Stimulated activated CD4-positive, alpha-beta T cell treated with anti-CD3 and anti-CD28 coated beads, Interleukin-2, amount 100 ng/mL, for 48 hours (primary cell): Measurements from ENCODE around the gene ARHGAP35.
A peak's percentile ranks its signal among the peaks of the same experiment; 100 is the strongest.
"Not testable (repeated sequence)": the region's sequence is repeated elsewhere in the genome, so short reads cannot be mapped to it uniquely, and the experiment has no call there.

Experiments used
- DNase-seq, 2 donors: peaks; one replicate each; pipeline ENCODE4 v3.0.0-alpha.2; 2020

The ARHGAP35 gene

DNA sequence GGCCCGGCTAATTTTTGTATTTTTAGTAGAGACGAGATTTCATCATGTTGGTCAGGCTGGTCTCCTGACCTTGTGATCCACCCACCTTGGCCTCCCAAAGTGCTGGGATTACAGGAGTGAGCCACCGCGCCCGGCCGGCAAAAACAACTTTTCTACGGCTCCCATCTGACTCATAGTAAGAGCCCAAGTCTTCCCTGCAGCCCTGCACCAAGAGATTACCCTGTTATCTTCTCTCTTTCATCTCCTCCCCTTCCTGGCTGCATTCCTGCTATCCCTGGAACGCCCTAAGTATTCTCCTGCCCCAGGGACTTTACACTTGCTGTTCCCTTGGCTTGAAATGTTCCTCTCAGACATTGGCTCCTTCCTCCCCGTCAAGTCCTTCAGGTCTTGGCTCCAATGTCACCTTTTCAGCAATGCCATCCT is 16.7 kb upstream of the ARHGAP35 start:
- DNase-seq: no peak

DNA sequence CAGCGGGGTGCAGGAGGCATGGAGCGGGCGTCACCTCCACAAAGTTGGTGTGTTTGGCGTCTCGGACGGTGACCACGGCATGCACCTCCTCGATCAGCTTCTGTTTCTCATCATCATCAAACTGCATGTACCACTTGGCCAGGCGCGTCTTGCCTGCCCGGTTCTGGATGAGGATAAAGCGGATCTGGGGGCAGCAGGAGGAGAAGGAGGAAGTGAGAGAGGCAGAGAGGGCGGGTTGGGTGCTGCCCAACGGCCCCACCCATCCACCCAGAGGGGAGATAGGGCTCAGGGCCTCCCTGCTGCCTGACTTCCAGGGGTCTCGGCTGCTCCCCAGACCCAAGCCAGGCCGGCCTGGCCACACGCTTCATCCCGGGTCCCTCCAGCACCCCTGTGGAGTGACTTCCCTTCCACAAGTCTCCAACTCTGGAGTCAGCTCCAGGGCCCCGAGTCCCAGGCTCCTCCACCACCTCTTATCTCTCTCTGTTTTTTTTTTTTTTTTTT is 14.8 kb upstream of the ARHGAP35 start:
- DNase-seq: no peak

DNA sequence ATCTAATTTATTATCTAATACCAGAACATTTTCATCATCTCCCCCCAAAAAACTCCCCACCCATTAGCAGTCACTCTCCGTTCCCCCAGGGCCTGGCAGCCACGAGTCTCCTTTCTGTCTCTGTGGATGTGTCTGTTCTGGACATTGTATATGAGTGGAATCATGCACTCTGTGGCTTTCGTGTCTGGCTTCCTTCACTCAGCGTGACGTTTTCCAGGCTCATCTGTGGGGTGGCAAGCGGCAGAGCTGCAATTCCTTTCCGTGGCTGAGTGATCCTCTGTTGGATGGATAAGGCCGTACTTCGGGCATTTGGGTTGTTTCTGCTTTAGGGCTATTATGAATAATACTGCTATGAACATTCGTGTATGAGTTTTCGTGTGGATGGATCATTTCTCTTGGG is 13.3 kb upstream of the ARHGAP35 start:
- DNase-seq: no peak

DNA sequence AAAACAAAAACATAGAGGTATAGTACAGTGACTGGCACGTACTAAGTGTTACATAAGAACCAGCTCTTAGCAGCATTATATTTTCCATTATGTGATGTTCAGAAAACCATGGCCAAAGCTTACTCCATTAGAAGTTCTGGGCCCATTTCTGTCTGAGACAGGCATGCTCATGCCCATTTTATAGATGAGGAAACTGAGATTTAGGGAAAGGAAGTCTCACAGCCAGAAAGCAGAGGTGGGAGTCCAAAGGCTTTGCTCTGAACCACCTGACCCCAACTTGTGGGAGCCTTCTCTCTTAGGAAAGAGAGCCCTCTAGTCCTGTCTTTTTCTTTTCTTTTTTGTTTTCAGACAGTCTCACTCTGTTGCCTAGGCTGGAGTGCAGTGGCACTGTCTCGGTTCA is 12.4 kb upstream of the ARHGAP35 start:
- no peak for DNase-seq

DNA sequence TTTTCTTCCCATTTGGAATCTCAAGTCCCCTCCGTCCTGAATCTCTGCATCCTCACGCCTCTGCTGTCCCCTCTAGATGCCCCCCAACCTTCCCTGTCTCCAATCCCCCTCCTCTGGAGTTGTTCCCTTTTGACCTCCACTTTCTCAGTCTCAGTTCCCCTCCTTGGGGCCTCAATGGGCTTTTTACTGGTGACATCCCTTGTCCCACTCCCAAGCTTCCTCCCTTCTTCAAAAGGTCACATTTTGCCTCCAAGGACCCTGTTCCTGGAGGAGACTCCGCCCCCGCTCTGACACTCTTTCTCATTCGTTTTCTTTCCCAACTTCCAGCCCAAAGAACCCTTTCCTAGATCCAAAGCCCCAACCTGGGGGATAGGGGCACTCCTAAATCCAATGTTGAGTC is 11.2 kb upstream of the ARHGAP35 start:
- no peak for DNase-seq

DNA sequence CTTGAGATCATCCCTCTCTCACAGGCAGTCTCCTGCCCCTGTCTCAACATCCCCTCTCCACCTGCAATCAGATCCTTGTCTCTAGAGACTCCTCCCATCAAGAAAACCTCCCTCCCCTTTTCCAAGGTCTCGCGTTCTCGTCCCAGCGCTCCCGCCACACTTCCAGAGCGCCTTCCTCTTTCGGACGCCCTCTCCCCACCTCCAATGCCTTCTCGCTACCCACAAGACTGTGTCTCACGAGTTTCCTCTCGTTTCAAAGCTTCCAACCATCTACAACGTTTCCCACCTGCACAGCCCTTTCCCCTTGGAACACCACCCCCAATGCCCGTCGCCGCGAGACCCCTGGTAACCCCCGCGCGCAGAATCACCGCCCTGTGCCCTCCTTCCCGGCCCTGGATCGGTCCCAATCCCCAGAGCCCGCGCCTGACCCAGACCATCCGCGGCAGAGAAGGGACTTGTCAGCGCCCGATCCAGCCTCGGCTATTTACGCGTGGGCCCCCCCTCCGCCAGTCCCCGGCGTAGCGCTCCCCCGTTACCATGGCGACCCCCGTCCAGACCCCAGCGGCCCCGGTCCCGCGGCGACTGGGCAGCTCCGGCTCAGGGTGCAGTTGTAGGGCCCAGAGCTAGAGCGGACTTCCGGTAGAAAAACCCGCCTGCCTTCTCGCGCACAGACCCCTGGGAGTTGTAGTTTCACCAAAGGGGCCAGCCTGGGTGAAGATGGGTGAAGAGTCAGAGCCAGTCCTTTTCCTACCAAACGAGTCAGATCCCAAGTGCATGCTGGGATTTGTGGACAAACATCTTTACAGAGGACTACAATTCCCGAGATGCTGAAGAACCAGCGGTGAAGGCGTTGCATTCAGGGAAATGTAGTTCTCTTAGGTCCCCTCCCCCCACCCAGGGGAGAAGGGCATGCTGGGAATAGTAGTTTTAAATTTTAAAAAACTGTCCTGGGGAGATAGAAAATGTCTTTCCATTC is 10.3 kb upstream of the ARHGAP35 start, which contains the start of gene AP2S1:
TSS of gene AP2S1 (minus strand) at position 619 of the 976 bp plus-strand sequence. CDS start at position 539, 80 bp downstream.
- peak; percentile 82 to 88 for DNase-seq

DNA sequence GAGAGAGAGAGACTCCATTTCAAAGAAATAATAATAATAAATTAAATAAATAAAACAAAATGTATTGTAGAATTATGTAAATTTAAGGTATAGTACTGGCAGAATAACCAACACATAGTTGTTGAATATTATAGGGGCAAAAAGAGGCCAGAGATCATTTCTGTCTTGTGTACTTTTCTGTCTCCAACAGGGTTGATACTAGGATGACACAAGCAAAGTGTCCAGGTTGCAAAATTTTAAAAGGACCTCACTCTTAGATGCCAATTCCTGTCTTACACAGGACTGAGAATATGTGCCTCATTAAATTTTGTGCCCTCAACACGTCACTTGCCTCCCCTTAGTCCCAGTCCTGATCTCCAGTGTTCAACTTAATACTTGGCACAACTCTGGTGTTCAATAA is 8.0 kb upstream of the ARHGAP35 start:
- no peak for DNase-seq

DNA sequence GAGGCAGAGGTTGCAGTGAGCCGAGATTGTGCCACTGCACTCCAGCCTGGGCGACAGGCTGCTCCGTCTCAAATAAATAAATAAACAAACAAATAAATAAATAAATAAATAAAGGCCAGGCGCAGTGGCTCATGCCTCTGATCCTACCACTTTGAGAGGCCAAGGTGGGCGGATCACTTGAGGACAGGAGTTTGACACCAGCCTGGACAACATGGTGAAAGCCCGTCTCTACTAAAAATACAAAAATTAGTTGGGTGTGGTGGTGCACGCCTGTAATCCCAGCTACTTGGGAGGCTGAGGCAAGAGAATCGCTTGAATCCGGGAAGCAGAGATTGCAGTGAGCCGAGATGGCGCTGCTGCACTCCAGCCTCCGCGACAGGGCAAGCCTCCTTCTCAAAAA is 6.1 kb upstream of the ARHGAP35 start:
- not testable (repeated sequence) for DNase-seq

DNA sequence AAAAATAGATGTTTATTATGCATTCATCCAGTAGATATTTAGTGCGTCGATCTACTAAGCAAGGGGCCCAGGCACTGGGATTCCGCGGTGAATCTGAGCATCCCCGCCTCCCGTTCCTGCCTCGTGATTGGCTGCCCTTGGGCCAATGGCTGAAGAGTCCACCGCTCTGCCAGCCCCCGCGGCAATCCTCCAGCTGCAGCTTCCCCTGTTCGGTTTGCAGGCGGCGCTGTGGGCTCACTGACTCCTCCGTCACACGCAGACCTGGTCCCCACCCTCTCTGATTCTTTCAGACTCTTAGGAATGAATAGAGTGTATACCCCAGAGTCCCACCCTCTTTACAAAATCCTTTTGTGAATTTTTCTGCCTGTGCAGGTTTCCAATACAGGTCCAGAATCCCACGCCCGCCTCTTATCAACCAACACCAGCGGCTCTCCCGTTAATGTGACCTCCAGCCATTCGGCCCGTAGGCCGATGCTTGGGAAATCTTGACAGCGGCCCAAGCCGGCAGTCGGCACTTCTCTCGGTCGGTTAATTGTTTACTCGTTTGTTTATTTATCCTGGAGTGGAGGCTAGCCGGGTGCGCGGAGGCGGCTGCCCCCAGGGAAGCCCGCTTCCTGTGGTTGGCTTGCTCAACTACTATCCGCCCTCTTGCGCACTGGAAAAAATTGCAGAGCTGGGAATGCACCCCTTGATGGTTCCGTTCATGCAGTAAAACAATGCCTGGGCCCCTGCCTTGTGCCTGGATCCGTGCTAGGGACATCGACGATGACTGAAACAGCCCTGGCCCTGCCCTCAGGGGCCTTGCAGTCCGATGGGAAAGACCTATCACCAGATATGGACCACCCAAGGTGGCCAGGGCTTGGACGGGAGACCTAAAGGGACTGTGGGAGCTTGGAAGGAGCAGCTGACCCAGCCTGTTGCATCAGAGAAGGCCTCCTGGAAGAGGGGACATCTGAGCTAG is 4.5 kb upstream of the ARHGAP35 start:
- peak; percentile 85 to 86 for DNase-seq

DNA sequence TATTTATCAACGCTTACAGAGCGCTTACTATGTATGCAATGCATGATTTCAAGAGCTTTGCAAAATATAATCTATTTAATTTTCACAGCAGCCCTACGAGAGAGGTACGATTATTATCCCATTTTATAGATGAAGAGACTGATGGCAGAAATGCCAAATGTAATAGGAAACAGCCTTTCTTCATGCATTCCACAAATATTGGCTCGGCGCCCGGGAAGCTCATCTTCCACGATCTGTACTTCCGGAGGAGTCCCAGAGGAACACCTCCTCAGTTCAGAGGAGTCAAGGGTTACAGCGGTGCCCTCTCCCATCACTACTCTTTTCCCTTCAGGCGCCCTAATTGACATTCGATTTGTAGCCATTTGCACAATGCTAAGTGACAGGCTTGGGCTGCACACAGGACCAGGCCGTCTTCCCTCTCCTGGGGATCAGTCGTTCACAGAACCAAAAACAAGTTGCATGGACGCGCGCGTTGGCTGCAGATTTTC is 1.1 kb upstream of the ARHGAP35 start:
- no peak for DNase-seq

DNA sequence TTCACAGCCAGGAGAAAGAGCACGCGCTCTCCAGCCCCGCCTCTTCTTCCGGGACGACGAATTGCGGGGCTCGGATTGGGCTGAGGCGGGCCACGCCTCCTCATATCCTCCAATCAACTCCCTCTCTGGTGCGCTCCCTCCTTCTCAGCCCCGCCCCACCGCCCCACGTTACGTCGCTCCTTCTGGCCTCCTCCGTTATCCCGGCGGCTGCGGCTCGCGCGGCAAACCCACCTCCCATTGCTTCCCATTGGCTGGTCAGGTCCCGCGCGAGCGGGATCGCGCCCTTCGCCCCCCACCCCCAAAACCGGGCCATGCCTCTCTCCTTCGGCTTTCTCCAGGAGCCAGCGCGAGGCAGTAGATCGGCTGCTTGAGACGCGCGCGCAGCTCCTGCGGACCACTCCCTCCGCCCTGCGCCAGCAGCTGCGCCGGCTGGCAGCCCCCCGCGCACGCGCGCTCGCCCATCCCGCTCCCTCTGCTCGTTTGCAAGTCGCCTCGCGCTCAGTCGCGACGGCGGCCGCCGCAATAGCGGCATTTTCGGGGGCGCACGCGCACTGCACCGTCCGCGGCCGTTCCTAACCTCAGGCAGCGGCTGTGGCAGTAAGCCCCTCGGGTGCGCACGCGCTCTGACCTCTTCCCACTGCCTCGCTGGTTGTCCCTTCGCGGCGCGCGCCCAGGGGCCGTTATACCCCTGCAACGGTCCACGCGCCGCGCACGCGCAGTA is 512 bp upstream of the ARHGAP35 start:
- peak; percentile 91 to 92 for DNase-seq

DNA sequence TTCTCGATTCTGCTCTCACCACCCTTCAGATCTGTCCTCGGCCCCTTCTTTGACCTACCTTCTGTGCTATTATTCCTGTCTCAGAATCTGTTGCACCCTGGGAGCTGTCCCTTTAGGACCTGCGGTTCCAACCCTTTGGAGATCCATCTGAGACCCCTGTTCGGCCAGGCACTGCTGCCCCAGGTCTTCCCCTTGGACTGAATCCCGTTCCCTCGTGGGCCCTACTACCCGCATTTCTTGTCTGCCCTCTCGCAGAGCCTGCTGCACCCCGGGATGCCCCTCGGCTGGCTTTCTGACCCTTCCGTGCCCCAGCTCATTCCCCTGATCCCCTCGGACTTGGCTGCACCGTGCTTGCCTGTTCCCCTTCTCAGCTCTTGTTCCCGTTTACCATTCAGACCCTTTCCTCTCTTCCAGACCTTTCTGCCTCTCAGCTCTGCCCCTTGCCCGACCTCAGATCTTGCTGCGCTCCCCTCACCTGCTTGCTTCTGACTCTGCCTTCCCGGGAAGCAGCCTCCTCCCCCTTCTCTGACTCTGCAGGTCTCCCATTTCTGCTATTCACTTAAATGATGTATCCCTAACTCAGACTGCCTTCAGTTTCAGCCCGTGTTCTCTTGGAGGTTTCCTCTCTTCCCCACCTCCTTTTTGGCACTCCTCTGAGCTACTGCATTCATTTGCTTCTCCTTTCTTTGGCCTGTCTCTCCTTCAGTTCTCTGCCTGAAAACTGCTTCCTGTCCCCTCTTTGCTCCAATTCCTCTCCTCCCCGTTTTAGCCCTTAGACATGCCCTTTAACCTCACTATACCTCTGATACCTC is 1.1 kb downstream of the ARHGAP35 start:
- DNase-seq: no peak

DNA sequence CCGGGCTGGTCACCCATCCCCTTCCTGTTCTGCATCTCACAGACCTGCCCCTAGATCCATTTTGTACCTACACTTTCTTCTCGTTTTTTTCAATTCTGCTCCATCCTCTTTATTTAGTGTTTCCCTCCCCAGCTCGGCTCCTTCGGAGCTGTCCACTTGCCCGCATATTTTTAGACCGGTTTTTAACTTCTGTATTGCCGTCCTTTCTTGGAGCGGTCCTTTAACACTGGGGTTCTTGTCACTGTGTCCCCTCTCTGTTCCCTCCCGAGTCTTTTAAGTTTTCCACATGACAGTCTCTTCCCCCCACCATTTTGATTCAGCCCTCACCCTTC is 1.7 kb downstream of the ARHGAP35 start:
- no peak for DNase-seq

DNA sequence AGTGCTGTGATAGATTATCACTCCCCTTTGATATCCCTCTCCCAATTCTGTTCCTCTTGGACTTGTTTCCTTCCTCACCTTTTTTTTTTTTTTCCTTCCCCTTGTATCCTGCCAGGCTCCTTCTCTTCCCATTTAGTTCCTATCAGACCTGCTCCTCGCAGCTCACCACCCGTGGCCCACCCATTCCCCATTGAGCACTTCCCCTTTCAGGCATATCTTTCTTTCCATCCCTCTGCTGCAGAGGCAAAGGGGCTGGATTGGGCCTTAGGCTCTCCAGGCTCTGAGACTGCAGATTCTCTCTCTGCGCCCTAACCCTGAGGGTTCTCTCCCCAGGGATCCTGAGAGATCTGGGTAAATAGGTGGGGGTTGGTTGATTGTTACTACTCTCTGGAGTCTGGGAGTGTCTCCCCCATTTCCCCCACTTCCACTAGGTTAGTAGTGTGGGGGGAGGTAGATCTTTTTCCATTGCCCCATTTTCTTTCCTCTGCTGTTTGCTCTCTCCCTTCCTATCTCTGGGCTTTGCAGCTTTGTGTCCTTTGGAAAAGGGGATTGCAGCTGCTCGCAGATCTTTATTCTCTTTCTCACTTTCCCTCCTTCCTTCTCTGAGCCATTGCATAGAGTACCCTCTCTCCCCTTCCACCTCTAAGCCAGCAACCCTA is 2.3 kb downstream of the ARHGAP35 start:
- no peak for DNase-seq

DNA sequence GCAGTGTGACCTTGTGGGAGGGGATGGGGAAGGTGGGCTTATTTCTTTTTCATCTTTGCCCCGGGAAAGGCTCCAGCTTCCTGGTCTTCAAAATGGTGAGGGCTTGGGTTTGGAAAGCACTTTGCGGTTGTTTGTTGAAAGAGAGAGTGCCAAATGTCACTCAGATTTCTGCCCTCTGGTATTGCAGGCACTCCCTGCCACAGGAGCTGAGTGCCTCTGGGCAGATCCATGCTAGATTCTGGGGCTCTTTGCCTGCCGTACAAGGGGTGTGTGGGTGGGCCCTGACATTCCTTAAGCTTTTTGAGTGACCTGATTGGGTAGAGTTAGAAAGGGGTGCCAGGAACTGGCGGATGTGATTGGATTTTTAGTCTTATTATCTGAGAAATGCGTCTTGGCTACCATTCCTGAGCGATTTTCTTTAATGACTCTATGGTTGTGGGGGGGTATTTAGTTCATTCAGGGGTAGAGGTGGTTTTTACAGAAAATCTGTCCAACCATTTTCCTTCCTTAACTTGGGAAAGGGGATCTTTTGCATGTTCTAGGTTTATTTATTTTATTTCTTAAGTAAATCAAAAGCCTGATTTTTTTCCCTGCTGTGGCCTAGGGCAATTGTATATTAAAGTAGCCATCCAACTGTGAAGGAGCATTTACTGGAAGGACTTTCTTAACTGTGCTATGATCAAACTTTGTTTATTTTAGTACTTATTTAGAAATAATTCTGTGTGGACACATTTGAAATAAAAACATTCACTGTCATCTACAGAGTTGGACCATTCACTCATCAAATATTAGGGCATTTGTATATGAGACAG is 3.2 kb downstream of the ARHGAP35 start:
- DNase-seq: no peak

DNA sequence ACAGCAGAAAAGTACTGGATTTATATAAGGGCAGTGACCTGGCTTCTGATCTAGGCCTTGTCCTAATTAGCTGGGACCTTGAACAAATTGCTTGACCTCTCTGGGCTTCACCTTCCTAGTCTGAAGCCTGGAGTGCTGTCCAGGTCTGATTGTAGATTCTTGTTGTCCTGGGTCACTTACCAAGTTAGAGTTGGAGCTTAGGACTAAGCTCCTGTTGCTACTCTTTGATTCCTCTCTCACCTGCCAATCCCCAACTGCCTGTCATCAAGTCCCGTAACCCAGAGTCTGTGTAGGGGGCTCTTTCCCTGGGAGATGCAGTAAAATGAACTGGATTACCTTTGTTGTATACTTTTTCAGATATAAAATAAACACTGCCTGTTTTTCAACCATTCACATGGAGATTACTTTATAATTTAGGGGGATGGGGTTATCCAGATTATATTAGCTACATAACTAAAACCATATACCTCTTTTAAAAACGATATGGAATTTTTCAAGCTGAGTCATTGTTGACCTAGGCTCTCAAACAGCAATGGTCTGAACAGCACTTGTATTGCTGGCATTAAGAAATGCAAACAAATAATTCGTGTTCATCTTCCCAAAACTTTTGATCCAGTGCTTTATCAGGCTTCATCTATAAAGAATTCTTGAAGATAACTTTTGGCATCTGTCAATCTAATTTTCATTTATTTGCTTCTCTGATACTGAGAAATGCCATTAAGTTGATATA is 5.8 kb downstream of the ARHGAP35 start:
- DNase-seq: no peak

DNA sequence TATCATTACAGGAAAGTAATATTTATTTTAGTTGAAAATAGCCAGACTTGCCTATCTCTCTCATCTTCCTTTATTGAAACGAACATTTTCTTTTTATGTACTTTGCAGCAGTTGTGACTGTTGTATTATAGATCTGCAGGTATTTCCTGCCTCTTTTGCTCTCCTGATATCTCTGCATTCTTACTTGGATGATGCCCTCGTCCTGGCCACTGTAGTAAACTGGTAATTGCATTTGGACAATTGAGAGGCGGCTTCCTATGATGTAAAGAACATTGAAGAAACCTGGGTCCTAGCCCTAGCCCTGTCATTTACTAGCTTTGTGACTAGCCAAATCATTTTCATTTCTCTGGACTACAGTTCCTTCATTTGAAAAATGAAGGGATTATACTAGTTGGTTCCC is 6.4 kb downstream of the ARHGAP35 start:
- no peak for DNase-seq

DNA sequence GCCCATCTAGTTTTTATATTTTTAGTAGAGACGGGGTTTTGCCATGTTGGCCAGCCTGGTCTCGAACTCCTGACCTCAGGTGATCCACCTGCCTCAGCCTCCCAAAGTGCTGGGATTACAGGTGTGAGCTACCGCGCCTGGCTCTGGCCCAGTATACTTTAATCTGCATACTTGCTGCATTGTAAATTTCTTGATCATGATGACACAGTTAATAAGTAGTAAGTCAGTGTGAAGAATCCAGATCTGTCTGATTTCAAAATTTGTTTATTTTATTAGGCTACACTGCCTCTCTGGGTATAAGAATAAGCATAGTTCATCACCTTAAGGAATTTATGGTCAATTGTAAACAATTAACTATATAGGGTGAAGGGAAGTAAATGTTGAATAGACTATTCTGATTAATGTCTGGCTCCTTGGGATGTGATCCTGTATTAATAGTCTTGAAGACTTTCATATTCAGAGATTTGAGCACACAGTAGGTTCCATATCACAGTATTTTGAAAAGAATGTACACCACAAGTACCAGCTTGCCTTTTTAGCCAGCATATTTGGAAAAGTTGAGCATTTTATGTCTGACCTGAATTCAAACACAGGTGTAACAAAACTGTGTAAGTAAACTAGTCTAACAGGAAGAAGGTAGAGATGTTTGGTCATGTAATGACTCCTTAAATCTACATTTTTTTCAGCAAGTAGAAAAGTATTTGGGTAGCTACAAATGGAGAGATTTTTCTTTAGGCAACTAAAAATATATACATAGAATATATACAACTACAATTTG is 7.4 kb downstream of the ARHGAP35 start:
- no peak for DNase-seq

DNA sequence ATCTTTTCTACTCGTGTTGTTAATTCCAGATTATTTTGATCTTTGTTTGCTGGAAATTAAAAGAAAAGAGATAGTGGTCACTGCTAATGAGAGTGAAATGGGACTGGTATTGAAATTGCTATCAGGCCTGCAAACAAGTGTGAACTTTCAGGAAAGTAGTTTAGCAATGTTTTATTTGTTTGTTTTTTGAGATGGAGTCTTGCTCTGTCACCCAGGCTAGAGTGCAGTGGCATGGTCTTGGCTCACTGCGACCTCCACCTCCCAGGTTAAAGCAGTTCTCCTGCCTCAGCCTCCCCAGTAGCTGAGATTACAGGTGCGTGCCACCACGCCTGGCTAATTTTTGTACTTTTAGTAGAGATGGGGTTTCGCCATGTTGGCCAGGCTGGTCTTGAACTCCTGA is 10.4 kb downstream of the ARHGAP35 start:
- DNase-seq: not testable (repeated sequence)
